Cardiac muscle cell (in vitro differentiated cells and primary cell): ENCODE data around the gene NUDT22. TPM values are rescaled to one million over a fixed set of nuclear protein-coding genes. Genes with fewer than 3 reads are reported as not detected.

Experiments used
- DNase-seq, 2 donors: peaks; one replicate each; pipeline versions ENCODE4 v3.0.0 to v3.0.0-alpha.2; 2010 to 2017; ENCODE audit warnings: low read depth in 1 of 2, low spot score in 1 of 2
- H3K27ac ChIP-seq: fragments of 200-600 bp; sonication (generic); 2 replicates; pipeline ENCODE4 v1.5.1; 2016
- H3K27me3 ChIP-seq: fragments of 200-600 bp; sonication (generic); 2 replicates; pipeline ENCODE4 v1.6.0; 2016; ENCODE audit warnings: control low read depth
- H3K36me3 ChIP-seq: fragments of 200-600 bp; sonication (generic); 2 replicates; pipeline ENCODE4 v1.5.1; 2016; ENCODE audit warnings: control low read depth
- H3K4me1 ChIP-seq: fragments of 200-600 bp; sonication (generic); 2 replicates; pipeline ENCODE4 v1.8.1; 2017; ENCODE audit warnings: low read depth, mild to moderate bottlenecking, mixed run types
- H3K4me3 ChIP-seq: fragments of 200-600 bp; sonication (generic); 2 replicates; pipeline ENCODE4 v1.5.1; 2016; ENCODE audit warnings: mild to moderate bottlenecking
- H3K9me3 ChIP-seq: fragments of 200-600 bp; sonication (generic); 2 replicates; pipeline ENCODE4 v1.5.1; 2017; ENCODE audit warnings: low read depth, mild to moderate bottlenecking, control low read depth
- polyA plus RNA-seq: library from polyadenylated mRNA; unstranded; fragments of >200 nt; fragmentation: Nextera tagmentation; extraction: Ambion mirVana; gene quantifications from 2 replicates; pipeline ENCODE4 v1.2.1, GENCODE V29; 2016
- total RNA-seq: library from RNA; depleted of rRNA; stranded (reverse); fragments of >200 nt; gene quantifications from 2 replicates; pipeline ENCODE4 v1.2.3, GENCODE V29; 2016
- TF ChIP-seq, protein P1 (sequence below): IDR thresholded peaks from 2 replicates; pipeline ENCODE4 v1.5.1; 2012; ENCODE audit warnings: low read depth, mild to moderate bottlenecking, low read length

Gene NUDT22
- total and polyA plus RNA-seq, 2 experiments from 2014 or later, result 76.0 to 90.6 TPM

- DNase-seq, result peak; percentile 58 to 76
These were observed 25.1 kb downstream of the NUDT22 start, which contains the start of gene PLCB3 for GRCh38 chr11:64251016-64251752. TSS of gene PLCB3 (plus strand) at chr11:64251530. CDS start at chr11:64251650, 120 bp downstream.

DNA sequence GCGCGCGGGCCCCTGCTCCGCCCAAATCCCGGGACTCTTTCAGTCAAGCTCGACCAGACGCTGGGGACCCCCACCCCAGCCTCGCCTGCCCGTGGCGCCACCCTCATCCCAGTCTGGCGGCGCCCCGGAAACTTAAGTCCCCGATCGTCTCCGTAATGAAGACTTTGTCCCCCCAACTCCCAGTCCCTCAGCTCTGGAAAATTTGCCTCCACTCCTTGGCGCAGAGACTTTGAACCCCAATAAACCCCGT lies 25.6 kb downstream of the NUDT22 start:
- peak overlapping the region; percentile 82 for H3K4me3 ChIP-seq
- H3K9me3 ChIP-seq, result no peaks in the 10 kb centered on the region
- H3K4me1 ChIP-seq, result peaks cover 5% of the 10 kb centered on the region
- no peak for DNase-seq
- no peak overlapping the region for H3K27ac ChIP-seq
- H3K36me3 ChIP-seq, result no peaks in the 10 kb centered on the region
- H3K27me3 ChIP-seq, result no peaks in the 10 kb centered on the region
- TF ChIP-seq, protein P1, sequence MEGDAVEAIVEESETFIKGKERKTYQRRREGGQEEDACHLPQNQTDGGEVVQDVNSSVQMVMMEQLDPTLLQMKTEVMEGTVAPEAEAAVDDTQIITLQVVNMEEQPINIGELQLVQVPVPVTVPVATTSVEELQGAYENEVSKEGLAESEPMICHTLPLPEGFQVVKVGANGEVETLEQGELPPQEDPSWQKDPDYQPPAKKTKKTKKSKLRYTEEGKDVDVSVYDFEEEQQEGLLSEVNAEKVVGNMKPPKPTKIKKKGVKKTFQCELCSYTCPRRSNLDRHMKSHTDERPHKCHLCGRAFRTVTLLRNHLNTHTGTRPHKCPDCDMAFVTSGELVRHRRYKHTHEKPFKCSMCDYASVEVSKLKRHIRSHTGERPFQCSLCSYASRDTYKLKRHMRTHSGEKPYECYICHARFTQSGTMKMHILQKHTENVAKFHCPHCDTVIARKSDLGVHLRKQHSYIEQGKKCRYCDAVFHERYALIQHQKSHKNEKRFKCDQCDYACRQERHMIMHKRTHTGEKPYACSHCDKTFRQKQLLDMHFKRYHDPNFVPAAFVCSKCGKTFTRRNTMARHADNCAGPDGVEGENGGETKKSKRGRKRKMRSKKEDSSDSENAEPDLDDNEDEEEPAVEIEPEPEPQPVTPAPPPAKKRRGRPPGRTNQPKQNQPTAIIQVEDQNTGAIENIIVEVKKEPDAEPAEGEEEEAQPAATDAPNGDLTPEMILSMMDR, result no peak

More at GRCh38 chr11:64251016-64251752, 25.1 kb downstream of the NUDT22 start, which contains the start of gene PLCB3:
- Histone ChIP-seq H3K4me1 (peaks cover 5% of the 10 kb centered on the region), H3K36me3 (no peaks in the 10 kb centered on the region), H3K4me3 (peak within 1 kb of the TSS; percentile 82), H3K27me3 (no peaks in the 10 kb centered on the region), H3K27ac (no peak within 1 kb of the TSS), H3K9me3 (no peaks in the 10 kb centered on the region)
- TF ChIP-seq, protein P1, result peak; percentile 59

GRCh38 chr11:64252003-64252872 lies 26.2 kb downstream of the NUDT22 start:
- Histone ChIP-seq H3K4me1 (peaks cover 5% of the 10 kb centered on the region), H3K27me3 (no peaks in the 10 kb centered on the region), H3K4me3 (peak overlapping the region; percentile 82), H3K9me3 (no peaks in the 10 kb centered on the region), H3K36me3 (no peaks in the 10 kb centered on the region), H3K27ac (no peak overlapping the region)
- peak in 1 of 2 donors; percentile 43 for DNase-seq
- TF ChIP-seq, protein P1, result peak; percentile 48

DNA sequence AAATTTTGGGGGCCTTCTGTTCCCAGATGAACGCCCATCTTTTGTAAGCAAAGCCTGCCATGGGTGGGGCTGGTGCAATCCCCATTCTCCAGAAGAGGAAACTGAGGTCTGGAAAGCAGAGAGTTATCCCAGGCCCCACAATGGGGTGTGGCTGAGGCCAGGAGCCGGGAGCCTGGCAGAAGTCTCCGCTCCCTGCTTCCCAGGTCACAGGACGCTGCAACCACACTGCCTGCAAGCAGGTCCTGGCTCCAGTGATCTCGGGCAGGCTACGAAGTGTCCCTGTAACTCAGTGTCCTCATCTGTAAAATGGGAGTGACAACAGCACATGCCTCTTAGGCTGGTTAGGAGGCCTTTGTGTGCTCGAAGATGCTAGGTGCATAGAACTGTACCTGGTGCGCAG lies 27.0 kb downstream of the NUDT22 start:
- H3K4me3 ChIP-seq, result no peak overlapping the region
- H3K9me3 ChIP-seq, result no peaks in the 10 kb centered on the region
- no peaks in the 10 kb centered on the region for H3K27me3 ChIP-seq
- no peak for DNase-seq
- H3K36me3 ChIP-seq, result no peaks in the 10 kb centered on the region
- TF ChIP-seq, protein P1, result no peak
- no peak overlapping the region for H3K27ac ChIP-seq
- H3K4me1 ChIP-seq, result no peaks in the 10 kb centered on the region

- no peaks in the 10 kb centered on the region for H3K4me1 ChIP-seq
These were observed 27.4 kb downstream of the NUDT22 start for GRCh38 chr11:64253481-64253880.

More at GRCh38 chr11:64253481-64253880, 27.4 kb downstream of the NUDT22 start:
- DNase-seq, result no peak
- Histone ChIP-seq H3K9me3 (no peaks in the 10 kb centered on the region), H3K36me3 (no peaks in the 10 kb centered on the region), H3K27me3 (no peaks in the 10 kb centered on the region), H3K4me3 (no peak overlapping the region), H3K27ac (no peak overlapping the region)
- TF ChIP-seq, protein P1, result no peak
